Subcutaneous adipose tissue (tissue), 4 donors: ENCODE results near the gene MYL6B. TPM values are rescaled to one million over a fixed set of nuclear protein-coding genes. Genes with fewer than 3 reads are reported as not detected.

ENCODE experiments used
- CTCF ChIP-seq: fragments of 450-650 bp; IDR thresholded peaks from one replicate; pipeline ENCODE4 v1.5.1; 2016; ENCODE audit warnings: low read depth, mild to moderate bottlenecking, control low read depth, antibody characterized with exemption, moderate library complexity
- total RNA-seq, 4 donors: library from RNA; depleted of rRNA; stranded (reverse); fragments of >200 nt; gene quantifications; one replicate each; pipeline ENCODE4 v1.1.0, GENCODE V29; 2016

Gene MYL6B
- total RNA-seq, 4 donors from 2014 or later = 12.2 to 36.0 (median 24.7) TPM

DNA sequence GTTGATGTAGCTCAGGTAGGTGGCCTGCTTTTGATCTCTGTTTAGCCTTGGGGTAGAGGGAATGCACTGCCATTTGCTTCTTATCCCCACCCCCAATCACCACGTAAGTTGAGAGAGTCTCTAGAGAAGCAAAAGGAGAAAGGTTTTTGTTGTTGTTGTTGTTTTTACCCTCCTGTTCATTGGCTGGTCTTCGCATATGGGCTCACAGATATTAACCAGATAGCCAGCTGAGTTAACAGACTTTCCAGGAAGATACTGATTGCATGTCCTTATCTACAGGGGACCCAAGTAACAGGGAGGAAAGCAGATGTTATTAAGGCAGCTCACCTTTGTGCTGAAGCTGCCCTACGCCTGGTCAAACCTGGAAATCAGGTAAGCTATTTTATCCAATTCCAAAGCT, 45.1 kb upstream of the MYL6B start:
- TF ChIP-seq CTCF = no peak

DNA sequence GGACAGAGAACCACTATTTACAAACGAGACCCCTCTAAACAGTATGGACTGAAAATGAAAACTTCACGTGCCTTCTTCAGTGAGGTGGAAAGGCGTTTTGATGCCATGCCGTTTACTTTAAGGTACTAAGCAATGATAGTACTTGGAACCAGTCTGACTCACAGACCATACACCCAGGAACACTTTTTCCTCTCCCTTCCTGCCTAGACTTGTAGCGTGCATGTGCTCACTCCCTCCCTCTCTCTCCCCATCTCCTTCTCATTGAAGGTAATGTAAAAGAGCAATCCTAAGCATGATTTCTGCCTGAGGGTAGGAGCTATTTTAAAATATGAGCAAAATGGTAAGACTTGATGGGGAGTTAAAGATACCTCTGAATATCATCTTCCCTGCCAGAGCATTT, 41.8 kb upstream of the MYL6B start:
- TF ChIP-seq CTCF = no peak

DNA sequence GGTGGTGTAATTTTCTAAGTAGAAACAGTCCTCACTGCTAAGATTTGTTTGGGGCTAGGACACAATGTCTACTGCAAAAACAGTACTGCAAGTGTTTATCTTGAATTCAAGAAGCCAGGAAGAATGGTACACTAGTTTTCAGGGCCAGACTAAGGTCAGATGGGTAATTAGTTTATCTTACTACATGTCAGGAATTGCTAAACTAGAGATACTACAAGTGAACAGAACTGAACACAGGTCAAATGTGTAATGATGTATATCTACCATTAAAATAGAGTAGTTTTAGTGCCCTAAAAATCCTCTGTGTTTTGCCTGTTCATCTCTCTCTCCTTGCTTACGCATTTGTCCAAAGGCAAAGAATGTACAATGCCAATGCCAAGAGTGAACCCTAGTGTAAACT, 38.3 kb upstream of the MYL6B start:
- no peak for TF ChIP-seq CTCF

DNA sequence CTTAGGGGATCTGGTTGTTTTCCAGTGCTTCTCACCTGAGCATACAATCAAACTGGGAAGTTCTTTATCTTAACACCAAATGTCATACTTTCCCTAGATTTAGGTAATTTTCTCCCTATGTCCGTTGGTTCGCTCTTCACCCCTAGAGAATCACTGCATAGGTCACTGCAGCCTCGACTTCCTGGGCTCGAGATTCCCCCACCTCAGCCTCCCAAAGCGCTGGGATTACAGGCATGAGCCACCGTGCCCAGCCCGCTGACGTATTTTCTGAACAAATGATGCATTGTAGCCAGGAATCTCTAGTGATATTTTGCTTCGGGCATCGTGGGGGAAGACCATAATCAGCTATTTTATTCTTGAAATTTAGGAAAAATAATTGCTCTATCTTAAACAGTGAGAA, 37.1 kb upstream of the MYL6B start:
- TF ChIP-seq CTCF = no peak

DNA sequence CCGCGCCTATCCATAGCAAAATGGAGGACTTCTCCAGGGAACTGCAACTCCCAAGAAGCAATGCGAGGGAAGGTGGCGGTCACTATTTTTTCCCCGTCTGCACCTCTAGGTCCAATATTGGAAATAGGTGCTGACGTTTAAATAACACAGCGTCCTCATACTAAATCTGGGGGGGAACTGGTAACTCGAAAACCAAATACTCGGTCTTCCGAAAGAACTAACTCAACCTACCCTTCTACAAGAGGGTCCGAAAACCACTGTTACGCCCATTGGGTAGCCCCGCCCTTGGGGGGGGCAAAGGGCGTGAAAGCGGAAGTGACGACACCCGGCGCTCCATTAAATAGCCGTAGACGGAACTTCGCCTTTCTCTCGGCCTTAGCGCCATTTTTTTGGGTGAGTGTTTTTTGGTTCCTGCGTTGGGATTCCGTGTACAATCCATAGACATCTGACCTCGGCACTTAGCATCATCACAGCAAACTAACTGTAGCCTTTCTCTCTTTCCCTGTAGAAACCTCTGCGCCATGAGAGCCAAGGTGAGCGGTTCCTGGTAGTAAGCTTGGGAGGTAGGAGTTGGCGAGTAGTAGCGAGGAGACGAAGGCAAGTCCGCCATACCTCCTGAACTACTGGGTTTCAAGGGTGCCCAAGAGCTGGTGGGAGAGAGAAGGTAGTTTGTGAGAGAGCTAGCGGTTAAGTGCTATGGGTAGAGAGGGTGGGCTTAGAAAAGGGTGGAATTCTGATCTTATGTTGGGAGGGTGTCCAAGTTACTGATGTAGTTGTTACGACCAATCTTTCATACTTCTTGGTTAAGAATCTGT, 35.9 kb upstream of the MYL6B start, which contains the start of gene RPL41:
Gene RPL41, plus strand, starts transcription at position 367 of the 815 bp plus-strand sequence.
- no peak for TF ChIP-seq CTCF

- no peak for TF ChIP-seq CTCF
These were observed 34.4 kb upstream of the MYL6B start, which contains the start of gene ZC3H10 for GRCh38 chr12:56117778-56118687. Gene ZC3H10, plus strand, starts transcription at chr12:56118266. Its CDS starts 2,297 bp downstream, at chr12:56120563.
